ENCODE measurements around the gene KCNK6.

KCNK6 gene

DNA sequence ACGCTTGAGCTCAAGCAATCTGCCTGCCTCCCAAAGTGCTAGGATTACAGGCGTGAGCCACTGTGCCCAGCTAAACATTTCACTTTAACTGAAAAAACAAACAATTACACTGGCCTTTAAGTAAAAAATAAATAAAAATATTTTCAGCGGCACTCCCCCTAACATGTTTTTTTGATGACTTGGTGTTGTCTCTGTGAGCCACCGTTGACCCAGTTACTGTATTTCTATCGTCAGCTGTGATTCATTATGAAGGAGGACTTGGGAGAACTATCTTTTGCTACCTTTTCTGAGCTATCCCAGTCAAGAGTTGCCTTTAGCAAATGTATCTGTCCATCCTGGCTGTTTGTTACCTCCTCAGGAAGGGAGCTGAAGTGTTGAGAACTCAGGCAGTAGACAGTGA is 34.1 kb upstream of the KCNK6 start:
- Histone ChIP-seq H3K18ac (ENCODE audit: low read length) (no peak overlapping the region), H3K23ac (ENCODE audit: low read depth, low read length, poor library complexity) (no peak overlapping the region), H3K14ac (ENCODE audit: low read length) (no peak overlapping the region), H3K9ac (ENCODE audit: low read depth, low read length, poor library complexity) (no peak overlapping the region), H3K79me1 (ENCODE audit: low read depth, low read length) (no peaks in the 10 kb centered on the region), H2AFZ (ENCODE audit: low read length) (peak overlapping the region; percentile 0), H3K27me3 (ENCODE audit: control insufficient read depth in 3 of 3, insufficient read depth in 3 of 3, low read depth in 1 of 3, low read length in 3 of 3) (no peaks in the 10 kb centered on the region), H3K4ac (ENCODE audit: low read length) (no peak overlapping the region), H3K9me3 (replicated peaks in 1 of 2; ENCODE audit: control insufficient read depth in 2 of 2, insufficient read depth in 1 of 2, low read depth in 1 of 2, low read length in 2 of 2) (no peaks in the 10 kb centered on the region), H2BK120ac (ENCODE audit: low read depth, low read length) (no peak overlapping the region), H2AK5ac (ENCODE audit: low read depth, low read length) (no peak overlapping the region), H3K36me3 (replicated peaks in 1 of 2; ENCODE audit: control insufficient read depth in 2 of 2, insufficient read depth in 2 of 2, low read length in 2 of 2) (peaks cover 0 to 2% of the 10 kb centered on the region in 2 donors), H3K4me1 (ENCODE audit: control insufficient read depth in 2 of 2, insufficient read depth in 1 of 2, low read depth in 1 of 2, low read length in 2 of 2) (peaks cover 10 to 24% of the 10 kb centered on the region in 2 donors), H4K91ac (ENCODE audit: low read depth, low read length, poor library complexity) (no peak overlapping the region), H3K27ac (replicated peaks; ENCODE audit: low read length) (no peak overlapping the region), H2BK5ac (ENCODE audit: low read length) (peak overlapping the region; percentile 91), H2BK15ac (ENCODE audit: low read length) (no peak overlapping the region), H3K4me3 (ENCODE audit: low read length in 2 of 2) (no peak overlapping the region), H3K4me2 (ENCODE audit: insufficient read depth, low read length, poor library complexity, severe bottlenecking) (no peak overlapping the region), H4K8ac (ENCODE audit: low read depth, low read length) (no peak overlapping the region), H2BK12ac (ENCODE audit: low read length) (no peak overlapping the region)
- DNase-seq (ENCODE audit: low spot score): no peak
- no CpG with 5 or more reads among the region's 5 CpGs for WGBS, 2 donors (ENCODE audit: extremely low coverage in 2 of 2, insufficient read length in 2 of 2, insufficient replicate concordance in 1 of 2)

DNA sequence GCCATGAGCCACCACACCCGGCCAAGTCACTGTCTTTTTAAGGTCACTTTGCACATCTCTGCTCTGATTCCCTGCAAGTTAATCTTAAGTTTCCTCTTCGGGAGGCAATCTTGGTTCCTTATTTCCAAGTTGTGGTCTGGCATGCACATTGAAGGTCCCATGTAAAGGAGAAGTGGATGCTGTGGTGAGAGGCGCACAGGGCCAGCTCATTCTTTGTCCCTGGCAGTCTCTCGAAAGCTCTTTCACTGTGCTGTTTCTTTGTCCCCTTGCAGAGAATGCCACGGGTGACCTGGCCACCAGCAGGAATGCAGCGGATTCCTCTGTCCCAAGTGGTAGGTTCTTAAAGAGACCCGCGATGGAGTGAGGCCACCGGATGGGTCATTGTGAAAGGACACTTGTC is 32.0 kb upstream of the KCNK6 start:
- Histone ChIP-seq H3K23ac (ENCODE audit: low read depth, low read length, poor library complexity) (no peak overlapping the region), H2AK5ac (ENCODE audit: low read depth, low read length) (no peak overlapping the region), H3K4me3 (ENCODE audit: low read length in 2 of 2) (no peak overlapping the region), H3K9ac (ENCODE audit: low read depth, low read length, poor library complexity) (no peak overlapping the region), H3K18ac (ENCODE audit: low read length) (no peak overlapping the region), H4K91ac (ENCODE audit: low read depth, low read length, poor library complexity) (no peak overlapping the region), H3K79me1 (ENCODE audit: low read depth, low read length) (no peaks in the 10 kb centered on the region), H2BK15ac (ENCODE audit: low read length) (no peak overlapping the region), H2BK12ac (ENCODE audit: low read length) (no peak overlapping the region), H3K4me1 (ENCODE audit: control insufficient read depth in 2 of 2, insufficient read depth in 1 of 2, low read depth in 1 of 2, low read length in 2 of 2) (peaks cover 10 to 25% of the 10 kb centered on the region in 2 donors), H2AFZ (ENCODE audit: low read length) (peak overlapping the region; percentile 71), H3K14ac (ENCODE audit: low read length) (no peak overlapping the region), H3K27me3 (ENCODE audit: control insufficient read depth in 3 of 3, insufficient read depth in 3 of 3, low read depth in 1 of 3, low read length in 3 of 3) (no peaks in the 10 kb centered on the region), H3K4me2 (ENCODE audit: insufficient read depth, low read length, poor library complexity, severe bottlenecking) (no peak overlapping the region), H2BK120ac (ENCODE audit: low read depth, low read length) (no peak overlapping the region), H3K36me3 (replicated peaks in 1 of 2; ENCODE audit: control insufficient read depth in 2 of 2, insufficient read depth in 2 of 2, low read length in 2 of 2) (peaks cover 0 to 3% of the 10 kb centered on the region in 2 donors), H4K8ac (ENCODE audit: low read depth, low read length) (no peak overlapping the region), H3K4ac (ENCODE audit: low read length) (no peak overlapping the region), H3K27ac (replicated peaks; ENCODE audit: low read length) (peak overlapping the region; percentile 56), H2BK5ac (ENCODE audit: low read length) (no peak overlapping the region), H3K9me3 (replicated peaks in 1 of 2; ENCODE audit: control insufficient read depth in 2 of 2, insufficient read depth in 1 of 2, low read depth in 1 of 2, low read length in 2 of 2) (no peaks in the 10 kb centered on the region)
- whole genome bisulfite sequencing, 2 donors (ENCODE audit: extremely low coverage in 2 of 2, insufficient read length in 2 of 2, insufficient replicate concordance in 1 of 2): no CpG with 5 or more reads among the region's 9 CpGs
- no peak for DNase-seq (ENCODE audit: low spot score)

DNA sequence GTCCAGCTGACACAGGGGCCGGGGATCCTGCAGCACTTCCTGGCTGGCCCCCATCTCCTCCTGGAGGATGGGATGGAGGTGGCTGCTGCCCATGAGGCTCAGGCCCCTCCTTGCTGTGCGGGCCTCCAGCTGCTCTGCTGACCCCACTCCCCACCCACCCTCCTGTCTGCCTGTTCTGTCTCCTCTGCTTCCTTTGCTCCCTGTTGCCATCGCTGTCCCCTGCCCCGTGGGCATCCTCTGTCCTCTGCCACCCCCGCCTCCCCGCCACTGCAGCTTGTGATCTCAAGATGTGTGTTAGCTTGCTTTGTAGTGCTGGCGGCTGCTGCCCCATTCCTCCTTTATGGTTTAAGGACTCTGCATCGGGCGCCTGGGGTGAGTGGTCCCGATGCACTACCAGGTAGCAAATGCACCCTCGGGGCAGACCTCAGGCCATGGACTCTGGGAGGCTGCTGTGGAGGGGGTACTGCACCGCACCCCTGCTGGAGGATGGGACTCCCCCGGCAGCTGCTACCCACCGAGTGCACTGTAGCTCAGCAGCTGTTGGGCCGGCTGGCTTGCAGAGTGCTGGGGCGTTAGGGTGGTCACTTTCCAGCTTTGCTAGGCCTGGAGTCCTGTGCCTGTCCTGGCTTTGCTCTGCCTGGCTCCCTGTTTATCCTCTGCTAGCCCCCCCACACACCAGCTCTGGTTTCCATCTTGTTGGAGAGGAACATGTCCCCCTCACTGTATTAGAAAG is 31.4 kb upstream of the KCNK6 start:
- H3K27me3 ChIP-seq (ENCODE audit: control insufficient read depth in 3 of 3, insufficient read depth in 3 of 3, low read depth in 1 of 3, low read length in 3 of 3): no peaks in the 10 kb centered on the region
- no peak for DNase-seq (ENCODE audit: low spot score)
- peaks cover 13 to 25% of the 10 kb centered on the region in 2 donors for H3K4me1 ChIP-seq (ENCODE audit: control insufficient read depth in 2 of 2, insufficient read depth in 1 of 2, low read depth in 1 of 2, low read length in 2 of 2)
- H3K36me3 ChIP-seq (replicated peaks in 1 of 2; ENCODE audit: control insufficient read depth in 2 of 2, insufficient read depth in 2 of 2, low read length in 2 of 2): peaks cover 0 to 3% of the 10 kb centered on the region in 2 donors
- H4K8ac ChIP-seq (ENCODE audit: low read depth, low read length): no peak overlapping the region
- no peaks in the 10 kb centered on the region for H3K79me1 ChIP-seq (ENCODE audit: low read depth, low read length)
- peak overlapping the region; percentile 56 for H3K27ac ChIP-seq (replicated peaks; ENCODE audit: low read length)
- no peak overlapping the region for H2BK5ac ChIP-seq (ENCODE audit: low read length)
- peak overlapping the region; percentile 23 for H3K18ac ChIP-seq (ENCODE audit: low read length)
- H2AK5ac ChIP-seq (ENCODE audit: low read depth, low read length): peak overlapping the region; percentile 84
- no peak overlapping the region for H2BK120ac ChIP-seq (ENCODE audit: low read depth, low read length)
- no peak overlapping the region for H4K91ac ChIP-seq (ENCODE audit: low read depth, low read length, poor library complexity)
- peak overlapping the region; percentile 94 for H3K14ac ChIP-seq (ENCODE audit: low read length)
- no peak overlapping the region for H2BK15ac ChIP-seq (ENCODE audit: low read length)
- no CpG with 5 or more reads among the region's 16 CpGs for WGBS, 2 donors (ENCODE audit: extremely low coverage in 2 of 2, insufficient read length in 2 of 2, insufficient replicate concordance in 1 of 2)
- peak overlapping the region; percentile 71 for H2AFZ ChIP-seq (ENCODE audit: low read length)
- peak overlapping the region; percentile 41 for H2BK12ac ChIP-seq (ENCODE audit: low read length)
- no peak overlapping the region for H3K4ac ChIP-seq (ENCODE audit: low read length)
- H3K9ac ChIP-seq (ENCODE audit: low read depth, low read length, poor library complexity): peak overlapping the region; percentile 60
- peak overlapping the region; percentile 85 for H3K23ac ChIP-seq (ENCODE audit: low read depth, low read length, poor library complexity)
- H3K4me3 ChIP-seq (ENCODE audit: low read length in 2 of 2): no peak overlapping the region
- no peaks in the 10 kb centered on the region for H3K9me3 ChIP-seq (replicated peaks in 1 of 2; ENCODE audit: control insufficient read depth in 2 of 2, insufficient read depth in 1 of 2, low read depth in 1 of 2, low read length in 2 of 2)
- H3K4me2 ChIP-seq (ENCODE audit: insufficient read depth, low read length, poor library complexity, severe bottlenecking): no peak overlapping the region

GRCh38 chr19:38289955-38290354 is 29.7 kb upstream of the KCNK6 start:
- Histone ChIP-seq H2BK15ac (ENCODE audit: low read length) (no peak overlapping the region), H2BK120ac (ENCODE audit: low read depth, low read length) (no peak overlapping the region), H2BK5ac (ENCODE audit: low read length) (no peak overlapping the region), H3K27ac (replicated peaks; ENCODE audit: low read length) (peak overlapping the region; percentile 35), H3K18ac (ENCODE audit: low read length) (no peak overlapping the region), H4K91ac (ENCODE audit: low read depth, low read length, poor library complexity) (no peak overlapping the region), H4K8ac (ENCODE audit: low read depth, low read length) (no peak overlapping the region), H3K9me3 (replicated peaks in 1 of 2; ENCODE audit: control insufficient read depth in 2 of 2, insufficient read depth in 1 of 2, low read depth in 1 of 2, low read length in 2 of 2) (no peaks in the 10 kb centered on the region), H2AFZ (ENCODE audit: low read length) (peak overlapping the region; percentile 66), H3K4ac (ENCODE audit: low read length) (no peak overlapping the region), H3K9ac (ENCODE audit: low read depth, low read length, poor library complexity) (no peak overlapping the region), H2AK5ac (ENCODE audit: low read depth, low read length) (no peak overlapping the region), H3K79me1 (ENCODE audit: low read depth, low read length) (no peaks in the 10 kb centered on the region), H3K27me3 (ENCODE audit: control insufficient read depth in 3 of 3, insufficient read depth in 3 of 3, low read depth in 1 of 3, low read length in 3 of 3) (no peaks in the 10 kb centered on the region), H3K4me1 (ENCODE audit: control insufficient read depth in 2 of 2, insufficient read depth in 1 of 2, low read depth in 1 of 2, low read length in 2 of 2) (peaks cover 15 to 28% of the 10 kb centered on the region in 2 donors), H3K4me3 (ENCODE audit: low read length in 2 of 2) (no peak overlapping the region), H3K36me3 (replicated peaks in 1 of 2; ENCODE audit: control insufficient read depth in 2 of 2, insufficient read depth in 2 of 2, low read length in 2 of 2) (peaks cover 0 to 3% of the 10 kb centered on the region in 2 donors), H3K4me2 (ENCODE audit: insufficient read depth, low read length, poor library complexity, severe bottlenecking) (no peak overlapping the region), H3K14ac (ENCODE audit: low read length) (no peak overlapping the region), H2BK12ac (ENCODE audit: low read length) (no peak overlapping the region), H3K23ac (ENCODE audit: low read depth, low read length, poor library complexity) (peak overlapping the region; percentile 77)
- WGBS, 2 donors (ENCODE audit: extremely low coverage in 2 of 2, insufficient read length in 2 of 2, insufficient replicate concordance in 1 of 2): no CpG with 5 or more reads among the region's 15 CpGs
- DNase-seq (ENCODE audit: low spot score): no peak
